IPS DF 19.7 (cell line): ENCODE results near the gene FKBP5.
A peak's percentile ranks its signal among the peaks of the same experiment; 100 is the strongest.
"Not testable (repeated sequence)": the region's sequence is repeated elsewhere in the genome, so short reads cannot be mapped to it uniquely, and the experiment has no call there.

Experiments
- DNase-seq: peaks from one replicate; pipeline ENCODE4 v3.0.0-alpha.2; 2013; ENCODE audit warnings: low read depth, low spot score

Gene FKBP5

GRCh38 chr6:35620706-35621105 is 68.0 kb downstream of the FKBP5 start:
- no peak for DNase-seq

DNA sequence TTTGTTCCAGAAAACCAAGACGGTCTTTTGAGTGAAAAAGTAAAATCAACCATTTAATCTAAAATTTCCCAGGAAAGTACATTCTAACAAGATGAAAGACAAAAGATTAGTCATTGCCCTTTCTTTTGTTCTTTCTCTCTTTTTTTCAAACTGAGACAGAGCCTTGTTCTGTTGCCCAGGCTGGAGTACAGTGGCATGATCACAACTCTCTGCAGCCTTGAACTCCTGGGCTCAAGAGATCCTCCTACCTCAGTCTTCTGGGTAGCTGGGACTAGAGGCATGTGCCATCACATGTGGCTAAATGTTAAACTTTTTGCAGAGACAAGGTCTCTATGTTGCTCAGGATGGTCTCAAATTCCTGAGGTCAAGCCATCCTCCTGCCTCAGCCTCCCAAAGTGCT is 75.0 kb downstream of the FKBP5 start:
- no peak for DNase-seq

GRCh38 chr6:35611240-35611639 is 77.5 kb downstream of the FKBP5 start:
- no peak for DNase-seq

- no peak for DNase-seq
These were observed 77.9 kb downstream of the FKBP5 start for GRCh38 chr6:35610830-35611229.

DNA sequence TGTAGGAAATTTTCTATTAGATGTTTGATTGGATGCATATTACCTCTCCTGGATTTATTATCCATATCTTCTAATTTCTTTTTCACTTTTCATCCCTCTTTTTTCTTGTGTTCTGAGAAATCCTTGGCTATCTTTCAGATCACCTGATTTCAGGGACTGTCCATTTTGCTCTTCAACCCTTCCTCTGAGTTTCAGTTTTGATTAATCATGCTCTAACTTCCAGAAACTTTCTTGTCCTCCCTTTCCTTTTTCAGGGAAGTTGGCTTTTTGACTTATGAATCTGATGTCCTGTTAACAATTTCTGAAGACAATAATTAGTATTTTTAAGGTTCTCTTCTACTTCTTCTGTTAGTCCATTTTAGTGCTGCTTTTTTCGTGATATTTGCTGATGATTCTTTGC is 79.1 kb downstream of the FKBP5 start:
- no peak for DNase-seq

GRCh38 chr6:35607517-35608233 is 81.0 kb downstream of the FKBP5 start:
- DNase-seq, result no peak

- no peak for DNase-seq
These were observed 83.1 kb downstream of the FKBP5 start for GRCh38 chr6:35605600-35605999.

DNA sequence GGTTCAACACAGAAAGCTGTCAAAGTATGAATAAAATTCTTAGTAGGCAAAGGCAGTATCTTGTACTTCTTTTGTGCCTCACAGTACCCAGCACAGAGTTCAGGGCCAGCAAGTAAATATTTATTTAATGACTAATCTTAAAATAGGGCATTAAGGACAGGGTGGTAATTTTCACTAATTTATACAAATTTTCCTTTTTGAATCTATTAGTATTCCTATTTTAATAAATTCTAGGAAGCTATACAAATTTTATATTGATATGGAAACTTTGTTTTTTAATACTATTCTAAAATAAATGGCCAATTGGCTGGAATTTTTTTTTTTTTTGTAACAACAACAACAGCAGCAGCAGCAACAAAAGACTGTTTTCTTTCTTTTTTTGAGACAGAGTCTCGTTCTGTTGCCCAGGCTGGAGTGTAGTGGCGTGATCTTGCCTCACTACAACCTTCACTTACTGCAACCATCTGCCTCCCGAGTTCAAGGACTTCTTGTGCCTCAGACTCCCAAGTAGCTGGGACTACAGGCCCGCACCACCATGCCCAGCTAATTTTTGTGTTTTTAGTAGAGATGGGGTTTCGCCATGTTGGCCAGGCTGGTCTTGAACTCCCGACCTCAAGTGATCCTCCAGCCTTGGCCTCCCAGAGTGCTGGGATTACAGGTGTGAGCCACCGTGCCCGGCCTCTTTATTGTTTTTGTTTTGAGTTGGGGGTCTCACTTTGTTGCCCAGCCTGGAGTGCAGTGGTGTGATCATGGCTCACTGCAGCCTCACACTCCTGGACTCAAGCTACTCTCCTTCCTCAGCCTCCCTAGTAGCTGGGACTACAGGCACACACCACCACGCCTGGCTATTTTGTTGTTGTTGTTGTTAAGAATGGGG is 85.2 kb downstream of the FKBP5 start:
- DNase-seq, result no peak

DNA sequence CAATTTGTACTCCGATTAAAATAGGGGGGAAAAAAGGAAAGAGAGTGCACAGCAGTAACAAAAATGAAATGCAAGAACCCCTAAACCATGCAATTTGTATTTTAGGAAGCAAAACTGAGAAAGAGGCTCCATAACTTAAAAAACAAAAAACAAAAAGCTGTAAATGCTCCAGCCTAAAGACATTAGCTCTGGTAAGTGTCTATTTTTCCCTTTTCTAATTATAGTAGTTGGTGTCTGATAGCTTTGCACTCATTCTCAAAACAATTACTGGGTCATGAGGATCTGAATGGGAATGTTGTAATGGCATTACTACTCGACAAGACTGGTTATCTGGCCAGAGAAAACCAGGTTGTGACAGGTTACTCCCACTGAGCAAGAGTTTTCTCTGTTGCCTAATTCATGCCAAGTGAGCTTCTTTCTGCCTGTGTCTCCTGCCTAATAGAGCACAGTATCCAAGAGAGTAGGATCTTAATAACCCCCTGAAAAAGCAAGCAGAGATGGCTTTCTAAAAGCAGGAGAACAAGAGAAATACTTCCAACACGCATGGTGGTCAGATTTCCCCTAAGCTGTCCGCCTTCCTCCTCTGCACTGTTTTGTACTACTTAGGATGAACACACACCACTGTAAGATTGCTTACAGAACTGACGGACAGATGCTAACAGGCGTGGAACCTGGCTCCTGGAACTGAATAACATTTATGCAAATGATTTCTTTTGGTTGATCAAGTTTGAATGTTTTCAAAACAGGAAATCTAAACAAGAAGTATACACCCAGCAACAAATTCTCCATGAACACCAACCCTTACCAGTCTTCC is 86.4 kb downstream of the FKBP5 start:
- no peak for DNase-seq

DNA sequence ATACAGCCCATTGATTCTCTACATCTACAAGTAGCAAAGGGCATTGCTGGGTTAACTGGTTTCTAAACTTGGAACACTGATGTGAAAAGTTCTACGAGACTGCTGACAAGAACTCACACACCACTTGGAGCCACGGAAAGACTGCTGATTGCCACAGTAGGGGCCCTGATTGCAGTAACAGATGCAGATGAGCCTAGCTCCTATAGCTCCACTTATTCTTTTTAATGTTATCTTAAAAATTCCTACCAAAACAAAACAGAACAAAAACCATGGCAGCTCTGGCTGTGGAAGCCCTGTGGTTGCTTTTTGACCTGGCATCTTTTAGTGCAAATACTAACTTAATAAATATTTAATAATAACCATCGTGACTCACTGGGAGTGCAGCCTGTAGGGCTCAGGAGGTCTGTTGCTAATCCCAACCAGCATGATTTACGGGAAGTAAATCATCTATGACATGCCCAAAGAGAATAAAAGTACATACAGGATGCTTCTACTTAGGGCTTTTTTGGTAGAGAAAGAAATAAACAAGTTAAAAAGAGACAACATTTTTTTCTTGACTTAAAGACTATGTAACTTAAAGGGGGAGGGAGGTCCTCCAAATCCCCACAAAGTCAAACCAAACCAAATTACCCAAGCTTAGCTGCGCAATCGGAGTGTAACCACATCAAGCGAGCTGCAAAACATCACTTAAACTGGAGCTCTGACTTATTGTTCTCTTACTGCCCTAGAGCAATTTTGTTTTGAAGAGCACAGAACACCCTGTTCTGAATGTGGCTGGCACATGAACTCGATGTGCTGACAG is 87.2 kb downstream of the FKBP5 start:
- peak; percentile 12 for DNase-seq

DNA sequence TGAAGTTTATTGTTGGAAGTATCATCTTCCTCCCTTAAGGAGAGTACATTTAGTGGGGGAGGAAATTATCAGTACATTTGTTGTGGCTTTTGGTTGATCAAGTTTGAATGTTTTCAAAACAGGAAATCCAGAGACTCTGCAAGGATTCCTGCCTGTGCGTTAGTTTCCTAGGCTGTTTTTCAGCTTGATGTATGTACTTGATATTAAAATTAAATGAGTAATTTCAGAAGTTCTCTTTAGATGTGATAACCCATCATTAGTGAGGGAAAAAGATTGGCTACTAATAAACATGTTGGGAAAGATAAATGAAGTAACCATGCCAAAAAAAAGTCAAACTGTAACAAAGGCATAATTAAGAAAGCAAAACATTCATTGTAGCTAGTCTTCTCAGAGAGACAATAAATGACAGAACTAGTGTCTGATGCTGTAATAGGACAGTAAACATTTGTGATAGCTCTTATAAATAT is 88.0 kb downstream of the FKBP5 start:
- no peak for DNase-seq

- DNase-seq, result no peak
These were observed 88.7 kb downstream of the FKBP5 start for GRCh38 chr6:35599761-35600658.

GRCh38 chr6:35598621-35599020 is 90.1 kb downstream of the FKBP5 start:
- DNase-seq, result not testable (repeated sequence)

- no peak for DNase-seq
These were observed 92.0 kb downstream of the FKBP5 start for GRCh38 chr6:35596448-35597442.

DNA sequence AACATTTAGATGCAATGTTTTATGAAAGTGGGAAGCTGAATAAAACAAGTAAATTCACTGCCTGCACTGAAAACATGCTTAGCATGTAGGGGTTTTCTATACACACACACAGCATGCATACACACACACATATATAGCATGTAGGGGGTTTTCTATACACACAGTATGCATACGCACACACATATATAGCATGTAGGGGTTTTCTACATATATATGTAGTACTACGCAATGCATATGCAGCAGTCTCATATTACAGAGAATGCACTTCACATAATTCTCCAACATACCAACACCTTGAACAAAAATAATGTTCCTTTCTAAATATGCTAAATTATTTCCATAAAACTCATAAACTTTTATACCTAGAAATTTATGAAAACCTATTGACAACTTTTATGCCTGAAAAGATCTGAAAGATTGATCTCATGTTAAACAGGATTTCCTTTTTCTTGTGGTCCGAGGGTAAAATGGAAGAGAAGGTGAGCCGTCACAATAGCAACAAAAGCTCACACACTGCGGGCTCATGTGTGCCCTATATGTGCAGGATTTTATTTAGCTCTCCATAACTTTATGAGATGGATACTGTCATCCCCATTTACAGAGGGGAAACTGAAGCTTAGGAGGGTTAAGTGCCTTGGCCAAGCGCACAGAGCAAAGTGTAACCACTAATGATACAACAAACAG is 94.1 kb downstream of the FKBP5 start:
- DNase-seq, result no peak

- DNase-seq, result no peak
These were observed 96.5 kb downstream of the FKBP5 start for GRCh38 chr6:35592178-35592577.

DNA sequence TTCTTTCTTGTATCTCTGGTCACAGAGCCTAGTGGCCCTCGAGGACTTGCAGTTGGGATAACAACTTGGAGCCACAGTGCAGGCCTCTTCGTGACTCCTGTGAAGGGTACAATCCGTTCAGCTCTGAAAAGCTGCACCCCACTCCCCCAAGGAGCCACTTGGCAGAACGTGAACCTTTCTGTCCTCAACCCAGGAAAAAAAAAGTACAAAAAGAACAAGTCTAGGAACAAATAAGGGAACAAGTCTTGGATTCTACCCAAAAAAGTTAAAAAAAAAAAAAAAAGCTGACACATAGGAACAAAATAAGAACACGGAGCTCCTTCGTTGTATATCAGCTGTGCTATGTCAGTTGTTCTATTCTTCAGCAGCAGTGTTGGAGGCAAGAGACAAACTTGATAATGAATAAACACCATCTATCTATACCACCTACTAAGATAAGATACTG is 98.1 kb downstream of the FKBP5 start:
- DNase-seq, result no peak

DNA sequence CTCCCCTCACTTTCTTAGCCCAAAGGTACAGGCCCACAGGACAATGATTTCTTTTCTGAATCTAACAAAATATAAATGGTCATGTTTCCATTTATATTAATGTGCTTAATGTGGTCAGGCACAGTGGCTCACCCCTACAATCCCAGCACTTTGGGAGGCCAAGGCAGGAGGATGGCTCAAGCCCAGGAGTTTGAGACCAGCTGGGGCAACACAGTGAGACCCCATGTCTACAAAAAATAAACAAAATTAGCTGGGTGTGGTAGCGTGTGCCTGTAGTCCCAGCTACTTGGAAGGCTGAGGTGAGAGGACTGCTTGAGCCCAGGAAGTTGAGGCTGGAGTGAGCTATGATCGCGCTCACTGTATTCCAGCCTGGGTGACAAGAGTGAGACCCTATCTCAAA is 98.8 kb downstream of the FKBP5 start:
- DNase-seq, result no peak
